KMS-11 (cell line): ENCODE measurements around the gene TRMT11.

Source experiments
- H2AFZ ChIP-seq: fragments of 200-600 bp; sonication (generic); 2 replicates; pipeline ENCODE4 v1.6.1; 2016; ENCODE audit warnings: antibody characterized with exemption, mixed run types, low read depth
- H3K27ac ChIP-seq: fragments of 200-600 bp; sonication (generic); 2 replicates; pipeline ENCODE4 v1.6.1; 2016; ENCODE audit warnings: mild to moderate bottlenecking, mixed run types
- H3K27me3 ChIP-seq: fragments of 200-600 bp; sonication (generic); 2 replicates; pipeline ENCODE4 v1.6.1; 2017; ENCODE audit warnings: mild to moderate bottlenecking, low read depth, mixed run types, moderate library complexity; ENCODE audit not compliant: insufficient read depth
- H3K36me3 ChIP-seq: fragments of 200-600 bp; sonication (generic); 2 replicates; pipeline ENCODE4 v1.6.1; 2017; ENCODE audit warnings: mild to moderate bottlenecking, mixed run types; ENCODE audit not compliant: insufficient read depth
- H3K4me1 ChIP-seq: fragments of 200-600 bp; sonication (generic); 2 replicates; pipeline ENCODE4 v1.6.1; 2016; ENCODE audit warnings: mild to moderate bottlenecking, low read depth, mixed run types; ENCODE audit not compliant: poor library complexity, severe bottlenecking
- H3K4me2 ChIP-seq: fragments of 200-600 bp; sonication (generic); 2 replicates; pipeline ENCODE4 v1.7.0; 2016; ENCODE audit warnings: mild to moderate bottlenecking, mixed run types
- H3K4me3 ChIP-seq: fragments of 200-600 bp; sonication (generic); IDR thresholded peaks from 2 replicates; pipeline ENCODE4 v1.6.1; 2017; ENCODE audit warnings: low read depth, low read length, mixed read lengths; ENCODE audit not compliant: insufficient read depth
- H3K79me2 ChIP-seq: fragments of 200-600 bp; sonication (generic); 2 replicates; pipeline ENCODE4 v1.6.1; 2016; ENCODE audit warnings: low read depth, mixed run types; ENCODE audit not compliant: insufficient read depth
- H3K9ac ChIP-seq: fragments of 200-600 bp; sonication (generic); 2 replicates; pipeline ENCODE4 v1.6.1; 2016; ENCODE audit warnings: mild to moderate bottlenecking, mixed run types
- H4K20me1 ChIP-seq: fragments of 200-600 bp; sonication (generic); 2 replicates; pipeline ENCODE4 v1.6.1; 2016; ENCODE audit warnings: mild to moderate bottlenecking, mixed run types; ENCODE audit not compliant: insufficient read depth
- CTCF ChIP-seq: fragments of 200-600 bp; sonication (generic); conservative IDR thresholded peaks from 2 replicates; pipeline ENCODE4 v1.6.1; 2017; ENCODE audit warnings: low read depth, mild to moderate bottlenecking, antibody characterized with exemption, low read length, moderate library complexity, mixed read lengths

Gene TRMT11

DNA sequence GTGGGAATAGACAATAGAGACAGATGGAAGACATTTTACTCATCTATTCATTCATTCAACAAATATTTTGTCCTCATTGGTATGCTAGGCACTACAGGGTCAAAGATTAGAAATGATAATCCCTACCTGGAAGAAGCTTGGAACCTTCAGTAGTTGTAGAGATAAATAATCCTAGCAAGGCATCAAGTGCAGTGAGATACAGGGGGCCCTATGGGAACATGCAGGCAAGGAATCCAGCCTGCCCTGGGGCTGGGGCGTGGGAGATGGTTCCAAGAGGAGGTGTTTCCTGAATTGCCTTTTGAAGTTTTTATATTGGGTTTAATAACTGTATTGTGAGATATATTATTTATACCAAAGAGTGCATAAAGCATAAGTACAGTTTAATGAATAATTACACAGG, 64.5 kb downstream of the TRMT11 start:
- Histone ChIP-seq H3K9ac (no peak overlapping the region), H3K4me1 (no peaks in the 10 kb centered on the region), H2AFZ (no peak overlapping the region), H3K27ac (no peak overlapping the region), H3K27me3 (no peaks in the 10 kb centered on the region), H3K4me3 (no peak overlapping the region), H4K20me1 (no peaks in the 10 kb centered on the region), H3K79me2 (no peaks in the 10 kb centered on the region), H3K4me2 (no peak overlapping the region), H3K36me3 (no peaks in the 10 kb centered on the region)
- no peak for TF ChIP-seq CTCF

DNA sequence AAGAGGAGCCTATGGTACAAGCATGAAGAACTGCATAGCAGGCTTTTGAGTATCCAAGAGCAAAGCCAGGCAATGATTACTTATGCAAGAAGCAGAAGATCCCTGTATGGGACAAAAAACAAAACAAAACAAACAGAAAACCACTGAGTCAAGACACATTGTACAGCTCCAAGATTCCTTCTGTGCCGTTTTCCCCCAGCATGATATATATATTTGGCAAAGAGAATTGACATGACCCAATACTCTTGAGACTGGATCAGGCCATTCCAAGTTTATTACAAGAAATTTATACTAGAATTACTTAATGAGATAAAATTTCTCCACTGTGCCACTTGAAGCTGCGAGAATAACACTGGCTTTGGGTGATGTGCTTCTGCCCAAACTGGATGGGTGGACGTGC, 65.5 kb downstream of the TRMT11 start:
- no peak overlapping the region for H2AFZ ChIP-seq
- H3K4me3 ChIP-seq, result no peak overlapping the region
- H3K79me2 ChIP-seq, result no peaks in the 10 kb centered on the region
- TF ChIP-seq CTCF, result no peak
- no peaks in the 10 kb centered on the region for H4K20me1 ChIP-seq
- no peak overlapping the region for H3K27ac ChIP-seq
- no peaks in the 10 kb centered on the region for H3K4me1 ChIP-seq
- H3K4me2 ChIP-seq, result no peak overlapping the region
- no peaks in the 10 kb centered on the region for H3K36me3 ChIP-seq
- no peaks in the 10 kb centered on the region for H3K27me3 ChIP-seq
- no peak overlapping the region for H3K9ac ChIP-seq

GRCh38 chr6:126052485-126052884, 66.1 kb downstream of the TRMT11 start:
- no peak overlapping the region for H3K4me2 ChIP-seq
- no peak overlapping the region for H2AFZ ChIP-seq
- no peak overlapping the region for H3K27ac ChIP-seq
- no peaks in the 10 kb centered on the region for H3K79me2 ChIP-seq
- no peaks in the 10 kb centered on the region for H3K27me3 ChIP-seq
- H3K4me1 ChIP-seq, result no peaks in the 10 kb centered on the region
- no peaks in the 10 kb centered on the region for H3K36me3 ChIP-seq
- no peak overlapping the region for H3K9ac ChIP-seq
- no peak for TF ChIP-seq CTCF
- no peaks in the 10 kb centered on the region for H4K20me1 ChIP-seq
- H3K4me3 ChIP-seq, result no peak overlapping the region

GRCh38 chr6:126054258-126054702, 67.9 kb downstream of the TRMT11 start:
- H3K4me2 ChIP-seq, result no peak overlapping the region
- H4K20me1 ChIP-seq, result no peaks in the 10 kb centered on the region
- no peaks in the 10 kb centered on the region for H3K36me3 ChIP-seq
- H2AFZ ChIP-seq, result no peak overlapping the region
- H3K27me3 ChIP-seq, result no peaks in the 10 kb centered on the region
- no peak overlapping the region for H3K9ac ChIP-seq
- no peaks in the 10 kb centered on the region for H3K79me2 ChIP-seq
- TF ChIP-seq CTCF, result no peak
- H3K4me3 ChIP-seq, result no peak overlapping the region
- H3K4me1 ChIP-seq, result no peaks in the 10 kb centered on the region
- no peak overlapping the region for H3K27ac ChIP-seq
